ENCODE results near the gene PTK6. TPM values are rescaled to one million over a fixed set of nuclear protein-coding genes. Genes with fewer than 3 reads are reported as not detected.

PTK6 gene
- total RNA-seq, 4 donors from 2014 or later, result 0.38 to 0.68 (median 0.66) TPM; not detected in 1

GRCh38 chr20:63538204-63539091, 1.3 kb upstream of the PTK6 start:
- no peak for TF ChIP-seq CTCF (IDR thresholded peaks at IDR 0.05; ENCODE audit: low read depth)

- TF ChIP-seq CTCF (IDR thresholded peaks at IDR 0.05; ENCODE audit: low read depth), result no peak
These were observed 488 bp upstream of the PTK6 start for GRCh38 chr20:63537525-63538203.

GRCh38 chr20:63536241-63536977, 767 bp downstream of the PTK6 start:
- TF ChIP-seq CTCF (IDR thresholded peaks at IDR 0.05; ENCODE audit: low read depth), result no peak

GRCh38 chr20:63534831-63535651, 2.1 kb downstream of the PTK6 start:
- no peak for TF ChIP-seq CTCF (IDR thresholded peaks at IDR 0.05; ENCODE audit: low read depth)

GRCh38 chr20:63534427-63534830, 2.7 kb downstream of the PTK6 start:
- no peak for TF ChIP-seq CTCF (IDR thresholded peaks at IDR 0.05; ENCODE audit: low read depth)

GRCh38 chr20:63533871-63534393, 3.2 kb downstream of the PTK6 start:
- no peak for TF ChIP-seq CTCF (IDR thresholded peaks at IDR 0.05; ENCODE audit: low read depth)

All from subcutaneous adipose tissue (tissue), 4 donors.